D721Med (cell line): Measurements from ENCODE around the gene BOLA1.

Source experiments
- DNase-seq: peaks from one replicate; pipeline ENCODE4 v3.0.0; 2011; ENCODE audit warnings: low spot score; ENCODE audit not compliant: insufficient read length
- FAIRE-seq: peaks from 2 replicates; lab custom pipeline; 2011; peaks lifted over from hg19 to GRCh38; lab: Jason Lieb, UNC
- CTCF ChIP-seq: IDR thresholded peaks from 2 replicates; pipeline ENCODE4 v1.5.1; 2012; ENCODE audit warnings: mild to moderate bottlenecking, control low read depth; ENCODE audit not compliant: insufficient read depth; ENCODE audit errors: missing control alignments

Gene BOLA1

DNA sequence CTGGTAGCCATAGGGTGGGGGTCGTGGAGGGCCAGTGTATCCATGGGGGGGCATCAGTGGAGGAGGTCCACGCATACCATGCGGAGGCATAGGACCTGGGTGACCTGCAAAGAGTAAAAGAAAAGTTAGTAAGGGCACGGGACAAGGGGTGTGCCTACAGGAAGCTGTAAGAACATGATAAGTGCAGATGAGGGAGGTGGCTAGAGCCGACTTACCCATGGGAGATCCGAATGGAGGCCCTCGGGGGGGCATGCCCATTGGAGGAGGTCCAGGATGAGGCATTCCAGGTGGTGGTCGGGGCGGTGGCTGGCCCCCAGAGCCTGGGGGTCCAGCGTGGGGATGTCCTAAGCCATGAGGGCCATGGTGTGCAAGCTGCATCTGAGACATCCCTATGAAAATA lies 24.3 kb downstream of the BOLA1 start:
- DNase-seq: no peak
- TF ChIP-seq CTCF: no peak
- no peak for FAIRE-seq

GRCh38 chr1:149925345-149925744 lies 26.0 kb downstream of the BOLA1 start:
- no peak for FAIRE-seq
- no peak for DNase-seq
- no peak for TF ChIP-seq CTCF

GRCh38 chr1:149925751-149926150 lies 26.4 kb downstream of the BOLA1 start:
- no peak for DNase-seq
- TF ChIP-seq CTCF: no peak
- no peak for FAIRE-seq

DNA sequence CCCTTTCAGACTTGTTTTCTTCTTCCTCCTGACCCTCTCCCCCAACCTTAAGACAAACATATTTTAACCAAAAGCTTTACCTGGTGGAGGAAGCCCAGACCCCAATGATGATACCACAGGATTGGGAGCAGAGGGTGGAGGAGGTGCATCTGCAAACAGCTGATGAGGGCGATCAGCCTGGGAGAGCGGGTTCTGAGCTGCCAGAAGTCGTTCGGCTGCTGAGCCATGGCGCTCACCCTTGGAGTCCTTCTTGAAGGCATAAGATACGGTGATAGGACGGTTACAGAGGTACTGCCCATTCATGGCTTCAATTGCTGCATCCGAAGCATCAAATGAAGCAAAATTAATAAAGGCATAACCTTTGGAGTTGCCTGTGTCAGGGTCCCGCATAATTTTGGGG lies 26.9 kb downstream of the BOLA1 start:
- no peak for TF ChIP-seq CTCF
- no peak for DNase-seq
- no peak for FAIRE-seq

DNA sequence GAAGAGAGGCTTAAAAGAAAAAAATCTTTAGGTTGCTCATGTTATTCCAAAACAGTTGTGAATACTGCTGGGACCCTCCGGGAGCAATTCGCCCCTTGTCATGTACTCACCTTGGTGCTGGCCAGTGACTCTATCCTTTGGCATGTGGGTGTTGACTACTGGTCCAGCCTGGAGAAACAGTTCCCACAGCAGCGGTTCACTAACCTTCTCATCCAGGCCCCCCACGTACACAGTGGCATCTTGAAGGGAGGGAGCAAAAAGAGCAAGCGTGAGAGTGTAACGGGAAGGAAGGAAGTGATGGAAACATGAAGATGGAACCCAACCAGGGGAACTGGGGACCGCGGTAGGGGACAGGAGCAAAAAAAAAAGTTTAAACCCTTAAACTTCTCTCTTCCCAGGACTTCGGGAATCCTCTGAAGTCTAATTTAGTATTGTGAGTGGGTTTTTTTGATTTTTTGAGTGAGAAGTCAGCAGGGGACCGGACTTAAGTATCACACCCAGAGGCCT lies 27.7 kb downstream of the BOLA1 start:
- no peak for TF ChIP-seq CTCF
- FAIRE-seq: no peak
- no peak for DNase-seq

GRCh38 chr1:149927563-149928400 lies 28.4 kb downstream of the BOLA1 start, which contains the start of gene SF3B4:
Gene SF3B4, minus strand, starts transcription at chr1:149927803. Its CDS starts 44 bp downstream, at chr1:149927759.
- FAIRE-seq (peak; percentile 84), DNase-seq (peak; percentile 69)
- TF ChIP-seq CTCF: no peak

GRCh38 chr1:149928401-149928724 lies 29.0 kb downstream of the BOLA1 start:
- FAIRE-seq: no peak
- no peak for DNase-seq
- TF ChIP-seq CTCF: no peak
